ENCODE data around the gene RNU6-7. TPM values are rescaled to one million over a fixed set of nuclear protein-coding genes. Genes with fewer than 3 reads are reported as not detected.

The RNU6-7 gene
- total RNA-seq, 1 donor from 2014 or later = not detected

DNA sequence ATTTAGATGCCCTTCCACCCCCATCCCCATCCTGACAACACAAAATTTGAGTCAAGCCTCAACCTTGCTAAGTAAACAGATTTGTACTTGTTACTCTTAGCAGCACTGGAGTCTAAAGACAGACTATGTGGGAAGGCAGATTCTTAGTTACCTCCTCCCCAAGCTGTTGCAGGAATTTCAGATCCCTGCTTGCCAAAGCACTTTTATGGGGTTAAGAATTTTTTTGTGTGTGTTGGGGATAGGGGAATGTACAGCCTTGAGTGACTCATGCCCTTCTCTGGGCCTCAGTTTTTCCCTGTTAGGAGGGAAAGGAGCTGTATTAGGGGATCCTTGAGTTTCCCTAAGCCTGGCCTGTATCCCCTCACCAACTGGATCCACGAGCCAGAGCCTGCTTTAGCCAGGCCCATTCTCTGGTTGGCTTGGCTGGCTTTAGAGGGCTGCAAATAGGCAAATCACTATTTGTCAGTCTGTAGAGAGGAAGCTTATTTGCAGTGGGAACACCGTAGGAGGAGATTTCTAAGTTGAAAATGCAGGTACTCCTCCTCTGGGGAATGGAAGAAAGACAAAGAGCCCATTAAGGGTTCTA is 28.9 kb downstream of the RNU6-7 start:
- no peak for DNase-seq (ENCODE audit: low read depth)
- TF ChIP-seq, protein P1, sequence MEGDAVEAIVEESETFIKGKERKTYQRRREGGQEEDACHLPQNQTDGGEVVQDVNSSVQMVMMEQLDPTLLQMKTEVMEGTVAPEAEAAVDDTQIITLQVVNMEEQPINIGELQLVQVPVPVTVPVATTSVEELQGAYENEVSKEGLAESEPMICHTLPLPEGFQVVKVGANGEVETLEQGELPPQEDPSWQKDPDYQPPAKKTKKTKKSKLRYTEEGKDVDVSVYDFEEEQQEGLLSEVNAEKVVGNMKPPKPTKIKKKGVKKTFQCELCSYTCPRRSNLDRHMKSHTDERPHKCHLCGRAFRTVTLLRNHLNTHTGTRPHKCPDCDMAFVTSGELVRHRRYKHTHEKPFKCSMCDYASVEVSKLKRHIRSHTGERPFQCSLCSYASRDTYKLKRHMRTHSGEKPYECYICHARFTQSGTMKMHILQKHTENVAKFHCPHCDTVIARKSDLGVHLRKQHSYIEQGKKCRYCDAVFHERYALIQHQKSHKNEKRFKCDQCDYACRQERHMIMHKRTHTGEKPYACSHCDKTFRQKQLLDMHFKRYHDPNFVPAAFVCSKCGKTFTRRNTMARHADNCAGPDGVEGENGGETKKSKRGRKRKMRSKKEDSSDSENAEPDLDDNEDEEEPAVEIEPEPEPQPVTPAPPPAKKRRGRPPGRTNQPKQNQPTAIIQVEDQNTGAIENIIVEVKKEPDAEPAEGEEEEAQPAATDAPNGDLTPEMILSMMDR (conservative IDR thresholded peaks at IDR 0.05; ENCODE audit: low read depth, low read length) = no peak
- no peak overlapping the region for H3K4me3 ChIP-seq (ENCODE audit: low read depth, low read length)

GRCh38 chr14:32232481-32232880 is 30.6 kb downstream of the RNU6-7 start:
- DNase-seq (ENCODE audit: low read depth) = no peak
- TF ChIP-seq, protein P1 (conservative IDR thresholded peaks at IDR 0.05; ENCODE audit: low read depth, low read length) = no peak
- no peak overlapping the region for H3K4me3 ChIP-seq (ENCODE audit: low read depth, low read length)

DNA sequence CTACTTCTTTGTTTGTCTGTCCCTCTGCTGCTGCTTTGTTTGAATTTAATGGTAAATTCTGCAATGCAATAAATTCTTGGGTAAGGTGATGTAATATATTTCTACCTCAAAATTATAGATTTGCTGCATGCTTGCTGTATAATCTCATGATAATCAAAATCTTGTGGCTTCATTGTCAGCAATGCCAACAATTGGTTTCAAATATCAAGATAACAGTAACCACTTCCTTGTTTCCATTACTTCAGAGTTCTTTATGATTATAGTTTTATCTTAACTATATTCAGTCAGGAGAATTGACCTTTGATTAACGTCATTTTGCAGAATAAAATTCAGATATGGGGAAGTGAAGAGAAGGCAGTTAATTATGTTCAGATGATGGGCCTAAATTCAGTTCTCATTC is 31.4 kb downstream of the RNU6-7 start:
- H3K4me3 ChIP-seq (ENCODE audit: low read depth, low read length) = no peak overlapping the region
- TF ChIP-seq, protein P1 (conservative IDR thresholded peaks at IDR 0.05; ENCODE audit: low read depth, low read length) = no peak
- DNase-seq (ENCODE audit: low read depth) = no peak

DNA sequence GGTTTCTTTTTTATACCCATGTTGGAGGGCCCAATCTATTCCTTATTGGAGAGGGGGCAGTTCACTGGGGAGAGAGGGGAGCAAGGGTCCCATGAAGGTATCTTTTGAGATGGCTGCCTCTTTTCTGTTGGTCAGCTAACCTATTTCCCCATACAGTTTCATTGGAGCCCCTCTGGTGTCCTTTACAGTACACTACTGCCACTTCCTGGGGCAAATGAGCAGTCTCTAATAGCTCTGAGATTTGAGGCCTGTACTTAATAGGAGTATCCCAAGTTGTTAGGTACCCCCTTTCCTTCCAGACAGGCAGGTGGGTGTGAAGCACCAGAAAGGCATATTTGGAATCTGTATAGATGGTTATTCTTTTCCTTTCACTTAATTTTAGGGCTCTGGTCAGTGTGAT is 42.6 kb downstream of the RNU6-7 start:
- no peak for DNase-seq (ENCODE audit: low read depth)
- H3K4me3 ChIP-seq (ENCODE audit: low read depth, low read length) = no peak overlapping the region
- TF ChIP-seq, protein P1 (conservative IDR thresholded peaks at IDR 0.05; ENCODE audit: low read depth, low read length) = peak; percentile 40

GRCh38 chr14:32246751-32247150 is 44.9 kb downstream of the RNU6-7 start:
- DNase-seq (ENCODE audit: low read depth) = no peak
- TF ChIP-seq, protein P1 (conservative IDR thresholded peaks at IDR 0.05; ENCODE audit: low read depth, low read length) = no peak
- H3K4me3 ChIP-seq (ENCODE audit: low read depth, low read length) = no peak overlapping the region

- TF ChIP-seq, protein P1 (conservative IDR thresholded peaks at IDR 0.05; ENCODE audit: low read depth, low read length) = no peak
- no peak overlapping the region for H3K4me3 ChIP-seq (ENCODE audit: low read depth, low read length)
- DNase-seq (ENCODE audit: low read depth) = no peak
Observed at GRCh38 chr14:32249371-32249770, 47.5 kb downstream of the RNU6-7 start.

DNA sequence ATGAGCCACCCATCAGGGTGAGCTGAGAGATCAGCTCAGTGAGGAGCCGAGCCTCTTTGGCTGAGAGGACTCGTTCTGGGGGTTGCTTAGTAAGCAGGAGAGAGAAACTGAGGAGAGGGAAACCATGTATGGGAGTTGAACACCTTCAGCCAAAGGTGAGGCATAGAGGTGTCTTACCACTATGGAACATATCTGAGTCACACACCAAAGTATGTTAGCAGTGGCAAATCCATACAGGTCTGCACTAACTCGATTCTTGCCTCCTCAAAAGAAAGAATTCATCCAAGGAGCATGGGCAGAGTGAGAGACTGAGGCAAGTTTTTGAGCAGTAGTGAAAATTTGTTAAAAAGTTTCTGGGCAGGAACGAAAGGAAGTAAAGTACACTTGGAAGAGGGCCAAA is 47.9 kb downstream of the RNU6-7 start:
- H3K4me3 ChIP-seq (ENCODE audit: low read depth, low read length) = no peak overlapping the region
- TF ChIP-seq, protein P1 (conservative IDR thresholded peaks at IDR 0.05; ENCODE audit: low read depth, low read length) = no peak
- DNase-seq (ENCODE audit: low read depth) = no peak
